ENCODE measurements around the gene PROB1.
"Not testable (repeated sequence)": the region's sequence is repeated elsewhere in the genome, so short reads cannot be mapped to it uniquely, and the experiment has no call there.

Gene PROB1

GRCh38 chr5:139391570-139392323, 3.2 kb downstream of the PROB1 start:
- DNase-seq (ENCODE audit: low spot score): peak; percentile 89
- no peak for TF ChIP-seq CTCF (conservative IDR thresholded peaks at IDR 0.05; ENCODE audit: low read depth)
- POLR2A ChIA-PET (ENCODE audit: low non-redundant PET): interaction anchor here (0.6 to 1.3 kb wide), 3 partner anchors 50 to 147 kb away, joined by 3 to 5 read pairs (median 4); partner anchors contain the start of gene PAIP2
- CTCF ChIA-PET: interaction anchor here (1.0 to 1.5 kb wide), 2 partner anchors 31 to 81 kb away, joined by 3 to 4 read pairs; no protein-coding TSS in a partner anchor
- H3K27ac ChIP-seq: peak overlapping the region; percentile 73

GRCh38 chr5:139390639-139391569, 4.0 kb downstream of the PROB1 start:
- H3K27ac ChIP-seq: peak overlapping the region; percentile 73
- POLR2A ChIA-PET (ENCODE audit: low non-redundant PET): interaction anchor here (0.6 to 1.3 kb wide), 3 partner anchors 49 to 146 kb away, joined by 3 to 5 read pairs (median 4); partner anchors contain the start of gene PAIP2
- no peak for TF ChIP-seq CTCF (conservative IDR thresholded peaks at IDR 0.05; ENCODE audit: low read depth)
- CTCF ChIA-PET: interaction anchor here (0.5 to 1.5 kb wide), 2 partner anchors 15 to 31 kb away, joined by 3 to 4 read pairs; no protein-coding TSS in a partner anchor
- DNase-seq (ENCODE audit: low spot score): no peak

GRCh38 chr5:139389701-139390638, 4.9 kb downstream of the PROB1 start, which contains the start of gene MZB1:
Gene MZB1 (minus strand): TSS chr5:139389913. CDS start chr5:139389856, 57 bp downstream.
- H3K27ac ChIP-seq: peak within 1 kb of the TSS; percentile 73
- TF ChIP-seq CTCF (conservative IDR thresholded peaks at IDR 0.05; ENCODE audit: low read depth): no peak
- ChIA-PET CTCF (interaction anchor here (1.5 kb wide), 1 partner anchor 32 kb away, joined by 4 read pairs; no protein-coding TSS in a partner anchor), POLR2A (ENCODE audit: low non-redundant PET) (no interaction called here)
- no peak for DNase-seq (ENCODE audit: low spot score)

GRCh38 chr5:139388198-139388821, 6.6 kb downstream of the PROB1 start:
- ChIA-PET CTCF (interaction anchor here (0.7 to 0.9 kb wide), 2 partner anchors 19 to 31 kb away, joined by 3 to 5 read pairs; no protein-coding TSS in a partner anchor), POLR2A (ENCODE audit: low non-redundant PET) (interaction anchor here (0.6 kb wide), 1 partner anchor 40 kb away, joined by 3 read pairs; no protein-coding TSS in a partner anchor)
- H3K27ac ChIP-seq: peak overlapping the region; percentile 45
- DNase-seq (ENCODE audit: low spot score): no peak
- no peak for TF ChIP-seq CTCF (conservative IDR thresholded peaks at IDR 0.05; ENCODE audit: low read depth)

GRCh38 chr5:139387611-139388197, 7.2 kb downstream of the PROB1 start:
- TF ChIP-seq CTCF (conservative IDR thresholded peaks at IDR 0.05; ENCODE audit: low read depth): no peak
- peak overlapping the region; percentile 45 for H3K27ac ChIP-seq
- ChIA-PET CTCF (interaction anchor here (0.5 to 0.9 kb wide), 3 partner anchors 18 to 34 kb away, joined by 3 to 5 read pairs (median 4); no protein-coding TSS in a partner anchor), POLR2A (ENCODE audit: low non-redundant PET) (no interaction called here)
- no peak for DNase-seq (ENCODE audit: low spot score)

- CTCF ChIA-PET: interaction anchor here (0.9 kb wide), 1 partner anchor 18 kb away, joined by 3 read pairs; no protein-coding TSS in a partner anchor
- peak overlapping the region; percentile 68 for H3K27ac ChIP-seq
- POLR2A ChIA-PET (ENCODE audit: low non-redundant PET); DNase-seq (ENCODE audit: low spot score): not testable (repeated sequence)
Measured at GRCh38 chr5:139386956-139387355, 7.9 kb downstream of the PROB1 start.
